ENCODE results near the gene SNN.

Gene SNN

DNA sequence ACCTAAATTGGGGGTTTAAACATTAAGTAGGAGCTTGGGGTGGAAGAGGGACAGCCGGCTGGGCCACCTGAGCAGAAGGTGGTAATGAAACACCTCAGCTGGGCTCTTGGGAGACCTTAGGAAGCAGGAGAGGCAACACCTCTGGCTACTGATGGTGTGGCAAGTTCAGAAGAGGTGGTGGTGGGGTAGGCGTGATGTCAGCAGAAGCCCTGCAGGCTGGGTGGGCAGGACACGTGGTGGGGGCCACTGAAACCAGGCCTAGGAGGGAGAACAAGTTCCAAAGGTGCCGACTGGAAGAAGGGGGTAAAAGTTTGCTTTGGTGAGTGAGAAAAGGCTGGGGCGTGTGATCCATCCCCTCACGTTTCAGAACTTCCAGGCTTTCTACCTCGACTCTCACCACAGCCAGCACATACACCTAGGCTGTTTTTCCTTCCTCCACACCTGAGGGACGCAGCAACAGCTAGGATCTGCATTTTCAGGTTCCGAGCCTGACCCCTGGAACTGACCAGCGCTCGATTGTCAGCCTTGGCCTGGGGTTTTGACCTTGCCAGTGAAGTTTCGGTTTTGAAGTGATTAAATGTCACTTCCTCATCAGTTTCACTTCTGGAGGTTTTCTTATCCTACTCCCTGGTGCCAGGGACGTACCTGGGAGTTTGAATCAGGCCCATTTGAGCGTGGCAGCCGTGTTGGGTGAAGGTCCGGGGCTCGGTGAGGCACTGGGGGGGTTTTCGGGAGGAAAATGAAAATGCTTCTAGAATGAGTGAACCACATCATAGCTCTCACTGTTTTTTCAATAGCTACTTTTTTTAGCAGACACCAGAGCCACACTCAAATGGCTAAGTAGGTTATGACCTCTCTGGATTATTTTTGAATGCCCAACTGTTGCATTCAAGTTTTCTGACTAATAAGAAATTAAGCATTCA, 10.0 kb downstream of the SNN start:
- no peak for DNase-seq (ENCODE audit: insufficient read length, low spot score)
- peak; percentile 82 for FAIRE-seq

DNA sequence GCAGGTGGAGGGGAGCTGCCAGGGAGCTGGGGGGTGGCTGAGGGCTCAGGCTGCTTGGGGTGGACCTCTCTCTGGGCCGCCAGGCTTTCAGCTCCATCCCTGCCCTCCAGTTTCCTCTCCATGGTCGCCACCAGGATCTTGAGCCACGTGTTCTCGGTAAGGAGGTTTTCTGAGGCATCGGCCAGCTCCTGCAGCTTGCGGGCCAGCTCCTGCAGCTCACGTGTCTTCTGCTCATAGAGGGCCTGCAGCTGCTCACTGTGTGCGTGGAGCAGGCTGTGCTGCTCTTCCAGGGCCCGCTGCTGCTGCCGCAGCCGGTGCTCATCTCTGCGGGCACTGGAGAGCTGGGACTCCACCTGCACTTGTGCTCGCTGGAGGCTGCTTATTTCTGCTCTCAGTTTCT, 11.0 kb downstream of the SNN start:
- no peak for FAIRE-seq
- DNase-seq (ENCODE audit: insufficient read length, low spot score), result no peak

DNA sequence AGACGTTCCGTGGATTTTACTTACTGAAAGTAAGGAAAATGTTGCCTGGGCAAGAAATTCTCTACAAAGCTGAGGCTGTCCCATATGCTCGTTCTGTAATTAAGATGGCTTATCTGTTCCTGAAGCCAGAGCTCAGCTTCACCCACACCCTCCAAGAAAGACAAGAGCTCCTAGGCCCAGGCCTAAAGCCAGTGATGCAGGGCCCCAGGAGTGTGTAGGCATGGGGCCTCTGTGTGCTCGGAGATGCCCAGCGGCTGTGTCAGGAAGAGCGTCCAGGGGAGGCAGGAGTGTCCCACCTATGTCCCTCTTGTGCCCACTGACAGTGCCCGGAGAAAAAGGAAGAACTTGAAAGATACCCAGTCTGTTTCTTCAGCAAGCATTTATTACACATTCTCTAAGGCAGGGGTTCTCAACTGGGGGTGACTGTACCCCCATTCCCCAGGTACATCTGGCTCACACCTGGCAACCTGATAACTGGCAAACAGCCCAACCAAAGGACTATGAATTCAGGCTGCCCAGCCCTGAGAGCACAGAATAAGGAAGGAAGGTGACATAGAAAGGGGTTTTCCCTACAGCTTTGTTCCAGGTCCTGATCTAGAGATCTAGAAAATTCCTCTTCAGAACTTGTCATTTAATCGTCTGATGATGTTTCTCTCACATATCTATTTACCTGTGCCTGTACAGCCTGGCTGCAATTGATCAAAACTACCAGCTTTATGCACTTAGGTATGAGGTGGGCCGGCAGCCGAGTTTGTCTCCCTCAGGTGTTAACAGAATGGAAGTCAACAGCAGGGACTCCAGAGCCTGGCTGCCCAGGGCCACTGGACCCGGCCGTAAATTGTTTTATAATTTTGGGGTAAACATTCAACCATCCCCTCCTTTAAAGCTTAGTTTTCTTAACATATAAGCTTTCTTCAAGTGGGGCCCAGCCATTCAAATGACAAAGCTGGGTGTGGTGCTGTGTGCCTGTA, 12.0 kb downstream of the SNN start:
- DNase-seq (ENCODE audit: insufficient read length, low spot score) (no peak), FAIRE-seq (no peak)

DNA sequence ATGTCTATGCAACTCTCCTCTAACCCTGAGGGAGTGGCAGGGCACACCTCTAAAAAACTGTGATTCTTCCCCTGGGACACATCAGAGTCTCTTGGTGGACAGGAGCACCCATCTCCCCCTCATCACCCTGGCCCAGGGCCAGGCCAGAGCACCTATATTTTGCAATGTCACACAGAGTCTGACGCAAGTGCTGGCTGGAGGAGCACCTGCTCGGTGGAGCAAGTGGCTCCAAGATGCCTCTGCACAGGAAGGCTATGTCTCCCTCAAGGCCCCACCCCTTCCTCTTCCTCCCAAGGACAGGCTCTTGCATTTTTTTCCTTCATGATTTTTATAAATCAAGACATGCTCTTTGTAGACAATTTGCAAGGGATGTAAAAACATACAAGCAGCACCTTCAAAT, 13.3 kb downstream of the SNN start:
- no peak for DNase-seq (ENCODE audit: insufficient read length, low spot score)
- peak; percentile 79 for FAIRE-seq

DNA sequence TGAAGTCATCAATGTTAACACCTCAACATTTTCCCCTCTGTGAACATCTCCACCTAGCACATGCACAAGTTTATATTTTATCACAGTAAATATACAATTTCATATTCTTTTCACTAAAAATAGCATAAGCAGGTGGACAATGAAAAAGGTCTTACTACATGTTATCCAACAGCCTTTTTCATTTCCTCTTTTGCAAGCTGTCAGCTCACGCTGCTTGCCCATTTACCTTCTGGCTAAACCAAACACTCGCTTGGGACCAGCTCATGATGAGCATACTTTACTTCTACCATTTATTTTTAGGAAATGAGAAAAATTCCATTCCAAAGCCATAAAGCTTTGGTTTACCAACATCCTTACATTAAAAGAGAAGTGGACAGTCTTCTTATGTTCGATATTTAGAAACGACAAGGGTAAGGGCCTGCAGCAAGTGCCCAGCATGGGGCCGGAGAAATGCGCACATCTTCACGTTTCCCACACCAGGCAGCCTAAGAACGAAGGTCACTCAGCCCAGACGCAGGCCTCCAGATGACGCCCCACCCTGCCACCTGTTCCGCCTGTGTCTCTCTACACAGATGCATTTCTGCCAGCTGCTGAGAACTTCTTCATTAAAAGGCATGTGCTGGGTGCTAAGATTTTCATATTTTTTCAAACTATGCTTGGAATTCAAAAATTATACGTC, 13.9 kb downstream of the SNN start:
- DNase-seq (ENCODE audit: insufficient read length, low spot score), result no peak
- peak; percentile 87 for FAIRE-seq

DNA sequence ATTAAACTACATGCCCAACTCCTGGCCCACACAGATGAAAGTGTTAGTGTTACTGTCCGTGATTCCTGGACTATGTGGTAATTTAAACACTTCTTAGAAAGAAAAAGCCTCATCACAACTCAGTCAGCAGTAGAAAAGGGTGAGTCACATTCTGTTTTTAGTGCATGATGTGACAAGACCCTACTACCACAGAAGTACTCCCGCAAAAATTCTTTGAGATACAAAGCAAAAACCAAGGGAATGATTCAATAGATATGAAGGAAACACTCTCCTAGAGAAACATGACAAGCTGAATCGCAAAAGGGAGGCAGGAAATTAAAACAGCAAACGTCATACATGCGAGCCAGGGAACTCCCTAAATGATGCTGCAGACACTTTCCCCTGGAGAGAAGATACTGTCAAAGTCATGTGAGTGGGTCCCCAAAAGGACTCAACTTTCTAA, 14.4 kb downstream of the SNN start:
- DNase-seq (ENCODE audit: insufficient read length, low spot score), result no peak

DNA sequence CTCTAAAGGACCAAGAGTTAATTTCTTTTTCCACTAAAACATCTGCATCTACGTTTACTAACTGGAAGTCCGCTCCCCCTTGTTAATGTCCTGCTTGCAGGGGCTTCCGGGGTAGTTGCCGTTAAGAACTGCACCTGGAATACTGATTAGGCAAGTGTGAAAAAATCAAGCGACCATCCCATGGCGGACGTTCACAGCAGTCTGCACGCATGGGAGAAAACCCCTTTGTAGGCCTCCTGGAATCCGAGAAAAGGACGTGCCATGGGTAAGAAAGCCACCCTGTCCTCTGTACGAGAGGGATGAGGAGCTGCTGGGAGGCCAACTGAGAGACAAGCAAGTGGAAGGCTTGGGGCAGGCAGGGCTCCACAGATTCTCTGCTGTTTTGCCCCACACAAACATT, 14.9 kb downstream of the SNN start:
- FAIRE-seq, result no peak

More for the DNA sequence above, 14.4 kb downstream of the SNN start:
- no peak for FAIRE-seq

DNA sequence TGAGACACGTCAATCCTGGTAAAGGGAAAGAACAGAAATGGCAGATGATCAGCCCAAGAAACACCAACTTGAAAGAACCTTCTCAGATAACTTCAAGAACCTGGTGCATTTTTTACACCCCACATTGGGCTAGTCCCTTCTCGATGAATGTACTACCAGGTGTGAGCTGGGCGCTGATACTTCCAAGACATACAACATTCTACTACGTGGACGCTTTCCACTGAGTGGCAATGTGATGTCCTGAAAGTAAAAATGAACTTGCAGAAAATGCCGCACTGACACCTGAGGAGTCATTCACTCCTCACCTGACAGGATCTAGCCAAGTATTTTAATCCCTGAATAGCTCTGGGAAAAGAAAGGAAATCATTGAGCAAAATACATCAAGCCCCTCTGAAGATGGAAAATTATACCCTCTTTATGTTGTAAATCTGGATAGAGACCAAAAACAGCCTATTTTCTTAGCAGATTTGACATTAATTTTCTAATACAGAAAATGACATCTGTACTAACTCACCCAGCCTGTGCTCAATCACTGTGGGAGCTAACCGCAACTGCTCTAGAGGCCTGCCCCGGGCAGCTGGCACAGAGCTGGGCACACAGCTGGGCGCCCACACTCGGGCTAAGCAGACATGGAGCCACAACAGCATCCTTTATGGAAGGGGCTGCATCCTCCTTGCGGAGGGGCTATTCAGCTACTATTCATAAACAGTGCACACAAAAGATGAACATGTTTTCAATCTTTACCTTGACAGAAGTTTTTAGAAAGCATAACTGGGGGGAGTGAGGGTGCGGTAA, 16.2 kb downstream of the SNN start:
- no peak for DNase-seq (ENCODE audit: insufficient read length, low spot score)
- FAIRE-seq, result no peak

More for the DNA sequence above, 14.9 kb downstream of the SNN start:
- no peak for DNase-seq (ENCODE audit: insufficient read length, low spot score)

DNA sequence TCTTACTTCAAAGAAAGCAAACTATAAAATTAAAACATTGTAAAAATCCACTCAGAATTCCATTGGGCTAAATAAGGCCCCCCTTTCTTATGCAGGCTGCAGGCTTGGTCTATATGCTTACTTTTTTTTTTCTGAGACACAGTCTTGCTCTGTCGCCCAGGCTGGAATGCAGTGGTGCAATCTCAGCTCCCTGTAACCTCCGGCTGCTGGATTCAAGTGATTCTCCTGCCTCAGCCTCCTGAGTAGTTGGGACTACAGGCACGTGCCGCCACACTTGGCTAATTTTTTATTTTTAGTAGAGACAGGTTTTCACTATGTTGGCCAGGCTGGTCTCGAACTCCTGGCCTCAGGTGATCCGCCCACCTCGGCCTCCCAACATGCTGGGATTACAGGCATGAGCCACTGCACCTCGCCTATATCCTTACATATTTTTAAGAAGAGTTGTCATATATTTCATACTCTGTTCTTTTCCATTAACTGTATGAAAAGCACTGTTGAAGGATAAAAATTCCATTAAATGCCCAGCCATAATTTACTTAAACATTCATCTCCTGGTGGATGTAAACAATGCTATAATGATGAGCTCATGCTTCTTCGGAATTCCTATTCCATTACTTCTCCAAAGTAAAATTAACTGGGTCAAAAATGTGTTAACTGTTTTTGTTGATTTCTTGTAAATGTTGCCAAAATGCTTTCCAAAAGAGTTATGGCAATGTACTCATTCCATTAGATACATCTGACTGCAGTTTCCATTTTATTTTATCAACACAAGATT, 17.8 kb downstream of the SNN start:
- no peak for FAIRE-seq

DNA sequence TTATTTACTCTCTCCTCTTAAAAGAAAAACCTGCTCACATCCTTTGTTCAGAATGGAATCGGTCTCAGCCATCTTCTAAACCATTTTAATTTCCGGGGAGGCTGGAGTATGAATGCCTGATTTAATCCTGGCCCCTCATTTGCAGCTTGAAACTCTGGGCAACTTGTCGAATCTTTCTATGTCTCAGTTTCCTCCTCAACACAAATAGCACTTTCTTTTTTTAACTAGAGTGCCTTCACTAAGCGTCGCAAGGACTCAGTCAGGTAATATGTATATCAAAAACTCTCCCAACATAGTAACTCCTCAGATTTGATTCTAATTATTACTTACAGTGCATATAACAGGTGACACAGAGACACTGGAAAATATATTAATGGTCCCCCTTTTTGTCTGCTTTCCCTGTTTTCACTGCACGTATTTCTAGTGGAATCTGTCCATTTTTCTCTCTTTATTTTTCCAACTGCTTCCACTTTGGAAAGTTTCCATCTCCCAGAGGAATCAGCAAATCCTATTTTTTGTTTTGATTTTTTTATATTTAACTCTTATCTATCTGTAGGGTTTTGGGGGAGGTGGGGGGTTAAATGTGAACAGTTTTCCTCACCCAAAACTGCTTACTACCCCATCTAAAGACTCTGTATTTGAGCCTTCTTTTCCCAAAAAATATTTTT, 18.6 kb downstream of the SNN start:
- DNase-seq (ENCODE audit: insufficient read length, low spot score) (no peak), FAIRE-seq (no peak)

More for the DNA sequence above, 17.8 kb downstream of the SNN start:
- no peak for DNase-seq (ENCODE audit: insufficient read length, low spot score)

DNA sequence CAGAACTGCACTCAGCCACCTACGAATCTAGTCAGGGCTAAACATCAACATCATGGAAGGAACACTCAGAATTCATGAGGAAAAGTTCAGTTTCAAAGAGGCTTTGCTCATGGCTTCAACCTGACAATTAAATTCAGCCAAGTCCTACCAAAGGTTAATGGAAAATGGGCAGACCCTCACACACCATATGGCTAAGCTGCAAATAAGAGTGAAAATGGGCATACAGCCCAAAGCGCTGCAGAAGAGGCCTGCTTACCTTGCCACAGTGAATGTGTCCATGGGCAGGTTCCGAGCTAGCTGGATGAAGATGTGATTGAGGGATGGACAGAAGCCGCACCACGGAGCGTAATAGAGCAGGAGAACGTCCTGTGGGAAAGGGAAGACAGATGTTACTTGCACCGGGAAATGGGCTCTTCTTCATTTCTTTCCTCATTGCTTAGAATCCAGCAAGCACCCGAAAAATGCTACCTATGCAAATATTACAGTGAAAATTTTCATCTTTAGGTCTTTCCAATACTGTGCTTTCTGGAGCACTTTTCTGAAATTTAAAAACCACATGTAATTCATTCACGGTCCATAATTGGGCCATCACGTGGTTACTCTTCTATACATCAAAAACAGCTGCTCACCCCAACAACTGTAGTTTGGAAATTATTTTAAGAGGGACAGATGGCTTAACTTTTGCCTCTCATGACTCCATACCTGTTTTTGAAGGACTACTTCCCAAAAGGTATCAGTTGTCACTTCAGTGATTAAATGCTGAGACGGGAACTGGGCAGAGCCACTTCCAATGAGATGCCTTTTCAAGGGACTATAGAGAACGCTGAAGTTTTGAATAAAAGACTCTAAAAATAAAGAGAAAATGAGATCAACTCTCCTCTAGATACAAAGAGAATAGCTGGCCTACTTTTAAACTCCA, 19.6 kb downstream of the SNN start:
- DNase-seq (ENCODE audit: insufficient read length, low spot score), result no peak
- FAIRE-seq, result peak; percentile 37

DNA sequence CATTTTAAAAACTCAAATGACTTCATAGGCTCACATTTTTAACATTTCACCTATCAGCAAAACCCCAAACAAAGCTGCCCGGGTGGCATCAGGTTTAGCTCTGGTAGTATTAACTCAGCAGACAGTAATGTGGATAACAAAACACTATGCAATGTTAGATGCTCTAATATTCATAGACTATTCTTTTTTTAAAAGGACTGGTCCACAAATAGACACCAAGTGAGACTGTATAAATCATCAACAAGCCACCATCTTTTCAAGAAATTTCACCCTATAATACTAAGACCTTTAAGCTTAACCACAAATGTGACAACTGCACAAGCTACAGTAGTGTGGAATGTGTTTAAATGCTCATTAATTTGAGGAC, 20.2 kb downstream of the SNN start:
- no peak for DNase-seq (ENCODE audit: insufficient read length, low spot score)
- FAIRE-seq, result peak; percentile 37

DNA sequence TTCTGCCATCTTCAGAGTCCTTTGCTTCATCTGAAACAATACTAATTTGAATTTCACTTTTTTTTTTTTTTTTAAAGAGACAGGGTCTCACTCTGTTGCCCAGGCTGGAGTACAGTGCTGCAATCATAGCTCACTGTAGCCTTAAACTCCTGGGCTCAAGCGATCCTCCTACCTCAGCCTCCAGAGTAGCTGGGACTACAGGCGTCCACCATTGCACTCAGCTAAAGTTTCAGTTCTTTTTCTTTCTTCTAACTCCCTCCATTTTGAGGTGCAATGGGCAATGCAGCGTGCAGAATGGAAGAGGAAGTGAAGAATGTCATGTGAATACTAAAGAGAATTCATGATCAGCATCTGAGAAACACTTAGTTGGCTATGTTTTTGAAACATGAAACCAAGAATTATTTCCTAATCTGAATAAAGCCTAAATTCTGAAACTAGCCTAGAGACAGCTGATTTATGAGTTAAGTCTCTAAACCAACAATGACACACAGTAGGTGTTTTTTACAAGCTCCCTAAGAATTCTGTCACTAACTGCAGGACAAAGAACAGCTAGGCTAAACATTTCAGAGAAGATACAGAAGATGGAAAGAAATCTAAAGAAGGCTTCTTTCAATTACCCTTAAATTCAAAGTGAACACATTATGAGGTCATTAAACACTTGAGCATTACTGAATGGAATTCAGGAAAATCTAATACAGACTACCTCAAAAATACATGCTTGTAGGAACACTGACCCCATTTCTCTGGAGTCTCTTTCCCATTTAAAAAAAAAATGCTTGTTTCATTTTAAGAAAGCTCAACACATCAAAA, 21.0 kb downstream of the SNN start:
- FAIRE-seq (peak; percentile 93), DNase-seq (ENCODE audit: insufficient read length, low spot score) (no peak)

DNA sequence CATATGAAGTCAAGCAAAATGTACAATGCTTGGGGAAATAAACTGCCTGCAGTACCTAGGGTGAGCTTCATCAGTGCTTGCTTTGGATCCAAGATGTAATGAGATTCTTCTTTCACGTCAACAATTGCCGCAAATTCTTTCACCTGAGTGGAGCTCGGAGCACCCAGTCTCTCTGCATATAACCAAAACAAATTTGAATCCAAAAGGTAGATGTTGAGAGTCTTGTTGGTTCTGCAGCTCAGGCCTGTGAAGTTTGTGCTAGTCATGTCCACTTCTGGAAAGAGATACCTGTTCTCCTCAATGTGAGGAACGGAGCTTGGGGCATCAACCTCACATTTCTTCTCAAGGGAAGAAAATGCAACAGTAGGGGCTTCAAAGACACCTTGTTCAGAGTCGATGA, 23.0 kb downstream of the SNN start:
- DNase-seq (ENCODE audit: insufficient read length, low spot score), result no peak
- no peak for FAIRE-seq

DNA sequence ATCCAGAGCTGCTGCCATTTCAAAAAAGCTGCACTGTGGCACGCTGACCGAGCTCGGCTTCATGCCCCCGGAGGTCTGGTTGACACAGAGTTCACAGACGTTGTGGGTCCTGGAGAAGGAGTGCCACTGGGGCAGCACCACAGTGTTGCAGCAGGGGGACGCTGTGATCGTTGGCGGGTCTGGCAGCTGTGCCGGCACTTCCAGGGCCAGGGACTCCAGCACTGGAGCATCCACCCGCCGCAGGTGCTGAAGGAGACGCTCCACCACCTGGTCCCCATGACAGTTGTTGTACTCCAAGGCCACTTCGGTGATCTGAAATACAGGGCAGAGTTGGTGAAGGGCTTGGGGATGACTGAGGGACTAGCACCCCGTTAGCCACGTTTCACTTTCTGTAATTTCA, 23.5 kb downstream of the SNN start:
- DNase-seq (ENCODE audit: insufficient read length, low spot score) (no peak), FAIRE-seq (no peak)

DNA sequence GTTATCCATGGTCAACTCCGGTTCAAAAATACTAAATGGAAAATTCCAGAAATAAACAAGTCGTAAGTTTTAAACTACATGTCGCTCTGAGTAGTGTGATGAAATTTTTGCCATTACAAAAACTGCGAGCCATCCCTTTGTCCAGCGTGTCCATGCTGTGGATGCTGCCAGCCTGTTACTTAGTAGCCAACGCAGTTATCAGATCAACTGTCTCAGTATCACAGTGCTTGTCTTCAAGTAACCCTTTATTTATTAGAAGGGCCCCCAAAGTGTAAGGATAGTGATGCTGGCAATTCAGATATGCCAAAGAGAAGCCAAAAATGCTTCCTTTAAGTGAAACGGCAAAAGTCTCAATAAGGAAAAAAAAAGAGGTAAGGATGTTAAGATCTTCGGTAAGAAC, 23.9 kb downstream of the SNN start:
- no peak for DNase-seq (ENCODE audit: insufficient read length, low spot score)
- no peak for FAIRE-seq

DNA sequence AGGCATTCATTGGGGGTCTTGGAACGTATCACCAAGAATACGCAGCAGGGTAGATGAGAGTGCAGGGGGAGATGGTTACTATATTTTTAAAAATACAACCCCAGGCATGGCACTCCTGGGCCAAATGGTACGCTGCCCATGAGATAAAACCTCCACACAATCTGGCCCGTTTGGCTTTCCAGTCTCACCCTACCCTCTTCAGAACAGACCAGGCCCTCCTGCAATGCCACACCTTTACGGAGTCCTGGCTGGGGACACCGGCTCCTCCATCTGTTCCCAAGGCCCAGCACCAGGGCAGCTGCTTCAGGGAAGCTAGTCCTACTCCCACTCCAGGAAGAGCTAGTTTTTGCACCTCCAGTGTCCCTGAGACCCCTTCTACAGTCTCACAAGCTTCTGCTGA, 24.4 kb downstream of the SNN start:
- DNase-seq (ENCODE audit: insufficient read length, low spot score) (no peak), FAIRE-seq (no peak)

Data from GM19239 (cell line).